SK-MEL-5 (cell line): ENCODE data around the gene PARP16. TPM values are rescaled to one million over a fixed set of nuclear protein-coding genes. Genes with fewer than 3 reads are reported as not detected.
"Not testable (repeated sequence)": the region's sequence is repeated elsewhere in the genome, so short reads cannot be mapped to it uniquely, and the experiment has no call there.

Experiments used
- DNase-seq: peaks from one replicate; pipeline ENCODE4 v3.0.0-alpha.2; 2016; ENCODE audit warnings: low read depth, low spot score
- in situ Hi-C: cut with HindIII; loops from 2 replicates; pipeline ENCODE4 v1.10.0; 2016; ENCODE audit warnings: low sequenced_read_pairs, high pct_unique_total_duplicates, low pct_unique_long_range_greater_than_20kb
- total RNA-seq: library from RNA; depleted of rRNA; stranded (reverse); fragments of >200 nt; shearing (Covaris generic); gene quantifications from 2 replicates; pipeline ENCODE4 v1.2.3, GENCODE V29; 2014

Gene PARP16
- total RNA-seq, 1 experiment from 2014 or later: 7.4 TPM

GRCh38 chr15:65255486-65256140 is 31.1 kb downstream of the PARP16 start:
- DNase-seq: no peak
- in situ Hi-C loops: no loop called here

- DNase-seq: no peak
Observed at GRCh38 chr15:65254758-65255157, 31.9 kb downstream of the PARP16 start.

GRCh38 chr15:65254356-65254755 is 32.3 kb downstream of the PARP16 start:
- DNase-seq: no peak
- in situ Hi-C loops: no loop called here

More at GRCh38 chr15:65254758-65255157, 31.9 kb downstream of the PARP16 start:
- in situ Hi-C loops: no loop called here

GRCh38 chr15:65249641-65250040 is 37.0 kb downstream of the PARP16 start:
- DNase-seq: no peak
- in situ Hi-C loops: no loop called here

GRCh38 chr15:65248511-65249255 is 38.0 kb downstream of the PARP16 start:
- no peak for DNase-seq

GRCh38 chr15:65246939-65247338 is 39.7 kb downstream of the PARP16 start:
- in situ Hi-C loops: no loop called here

More at GRCh38 chr15:65248511-65249255, 38.0 kb downstream of the PARP16 start:
- in situ Hi-C loops: no loop called here

GRCh38 chr15:65246026-65246714 is 40.5 kb downstream of the PARP16 start:
- DNase-seq: no peak
- in situ Hi-C loops: no loop called here

More at GRCh38 chr15:65246939-65247338, 39.7 kb downstream of the PARP16 start:
- no peak for DNase-seq

- in situ Hi-C loops: no loop called here
- DNase-seq: no peak
Observed at GRCh38 chr15:65245096-65245856, 41.4 kb downstream of the PARP16 start.

GRCh38 chr15:65244638-65245037 is 42.0 kb downstream of the PARP16 start:
- in situ Hi-C loops: no loop called here

GRCh38 chr15:65236443-65236842 is 50.2 kb downstream of the PARP16 start:
- DNase-seq, in situ Hi-C loops: not testable (repeated sequence)

More at GRCh38 chr15:65244638-65245037, 42.0 kb downstream of the PARP16 start:
- no peak for DNase-seq

- DNase-seq: no peak
- in situ Hi-C loops: no loop called here
Observed at GRCh38 chr15:65233696-65234095, 53.0 kb downstream of the PARP16 start.

- in situ Hi-C loops: no loop called here
- DNase-seq: no peak
Observed at GRCh38 chr15:65232520-65232919, 54.2 kb downstream of the PARP16 start.

GRCh38 chr15:65231306-65231705 is 55.4 kb downstream of the PARP16 start:
- in situ Hi-C loops: no loop called here
- DNase-seq: no peak

GRCh38 chr15:65226901-65227300 is 59.8 kb downstream of the PARP16 start:
- in situ Hi-C loops, DNase-seq: not testable (repeated sequence)

- DNase-seq: no peak
- in situ Hi-C loops: no loop called here
Observed at GRCh38 chr15:65226221-65226620, 60.5 kb downstream of the PARP16 start.

GRCh38 chr15:65223996-65224395 is 62.7 kb downstream of the PARP16 start:
- in situ Hi-C loops: no loop called here
- no peak for DNase-seq

GRCh38 chr15:65222891-65223290 is 63.8 kb downstream of the PARP16 start:
- in situ Hi-C loops: no loop called here
- DNase-seq: no peak

GRCh38 chr15:65221697-65222096 is 65.0 kb downstream of the PARP16 start:
- in situ Hi-C loops: no loop called here
- DNase-seq: no peak
